Stimulated activated CD8-positive, alpha-beta memory T cell treated with anti-CD3 and anti-CD28 coated beads, Interleukin-15, amount 100 ng/mL, for 48 hours (primary cell): ENCODE data around the gene TP53I11.

ENCODE experiments used
- DNase-seq, 2 donors: peaks; one replicate each; pipeline ENCODE4 v3.0.0-alpha.2; 2020; ENCODE audit warnings: low read depth in 2 of 2

TP53I11 gene

DNA sequence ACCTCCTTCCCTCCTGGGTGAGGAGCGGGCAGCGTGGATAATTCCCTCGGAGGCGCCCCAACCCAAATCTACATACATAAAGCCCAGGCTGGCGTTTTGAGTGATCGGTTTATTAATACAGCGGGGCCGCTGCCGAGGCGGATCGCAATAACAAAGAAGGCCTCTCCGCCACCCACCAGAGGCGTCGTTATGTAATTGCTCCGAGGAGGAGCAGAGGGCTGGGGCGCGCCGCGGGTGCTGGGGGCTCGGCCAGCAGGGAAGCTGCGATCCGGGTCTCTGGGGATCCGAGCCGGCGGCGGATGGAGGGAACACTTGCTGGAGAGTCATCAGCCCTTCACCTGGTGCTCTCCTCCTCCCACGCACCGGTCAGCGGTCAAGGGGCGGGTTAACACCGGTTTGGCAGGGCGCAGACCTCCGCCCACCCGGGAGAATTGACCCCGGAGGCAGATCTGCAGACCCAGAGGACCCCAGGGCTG lies 6.4 kb upstream of the TP53I11 start:
- no peak for DNase-seq

GRCh38 chr11:44955015-44955738 lies 4.5 kb upstream of the TP53I11 start:
- no peak for DNase-seq

DNA sequence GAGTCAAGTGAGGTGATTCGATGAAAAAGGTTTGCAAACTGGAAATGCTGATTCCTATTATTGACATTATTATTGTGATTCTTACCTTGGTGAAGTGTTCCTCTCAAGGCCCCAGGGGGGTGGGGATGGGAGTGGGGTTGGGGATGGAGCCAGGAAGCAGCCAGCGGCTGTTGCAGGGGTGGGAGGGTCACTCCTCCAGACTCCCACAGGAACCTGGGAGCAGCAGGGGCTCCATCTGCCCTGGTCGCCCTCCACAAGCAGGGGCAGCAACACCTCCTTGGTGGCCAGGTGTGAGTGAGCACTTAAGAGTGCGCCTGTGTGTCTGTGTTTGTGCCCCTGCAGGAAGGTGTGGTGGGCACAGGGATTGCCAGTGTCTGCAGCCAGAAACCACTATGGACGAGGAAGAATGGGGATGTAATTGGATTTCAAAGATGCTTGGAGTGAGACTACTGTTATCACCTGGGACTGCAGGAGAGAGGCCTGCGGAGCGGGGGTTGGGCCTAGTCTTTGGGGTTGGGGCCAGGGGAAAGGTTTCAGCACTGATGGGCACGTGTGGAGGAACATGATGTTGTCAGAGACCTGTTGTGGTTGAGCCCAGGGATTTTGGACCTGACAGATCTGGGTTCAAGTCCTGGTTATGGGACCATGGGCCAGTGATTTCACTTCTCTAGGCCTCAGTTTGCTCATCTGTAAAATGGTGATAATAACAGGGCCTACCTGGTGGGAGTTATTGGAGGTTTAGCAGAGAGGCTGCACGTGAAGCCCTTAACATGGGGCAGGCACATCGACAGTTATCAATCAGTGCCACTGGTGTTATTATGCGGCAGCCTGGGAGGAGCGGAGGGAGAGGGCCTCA lies 3.6 kb upstream of the TP53I11 start:
- DNase-seq, result no peak

GRCh38 chr11:44952500-44953260 lies 2.0 kb upstream of the TP53I11 start:
- DNase-seq, result no peak

DNA sequence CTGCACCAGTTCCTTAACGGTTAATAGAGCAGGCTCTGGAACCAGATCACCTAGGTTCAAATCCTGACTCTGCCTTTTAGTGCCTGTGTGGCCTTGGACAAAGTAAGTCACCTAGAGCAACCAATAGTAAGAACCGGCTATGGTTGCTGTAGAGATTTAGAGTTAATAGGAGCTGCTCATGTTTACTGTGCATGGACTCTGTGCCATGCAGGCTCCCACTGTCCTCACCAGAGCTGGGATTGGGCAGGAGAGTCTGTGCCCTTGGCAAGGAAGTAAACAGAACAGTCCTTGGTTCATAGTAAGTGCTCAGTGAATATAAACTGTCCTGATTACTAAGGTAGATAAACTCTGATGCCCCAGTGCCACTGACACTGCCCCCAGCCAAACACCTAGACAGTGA lies 1.4 kb upstream of the TP53I11 start:
- DNase-seq, result no peak

DNA sequence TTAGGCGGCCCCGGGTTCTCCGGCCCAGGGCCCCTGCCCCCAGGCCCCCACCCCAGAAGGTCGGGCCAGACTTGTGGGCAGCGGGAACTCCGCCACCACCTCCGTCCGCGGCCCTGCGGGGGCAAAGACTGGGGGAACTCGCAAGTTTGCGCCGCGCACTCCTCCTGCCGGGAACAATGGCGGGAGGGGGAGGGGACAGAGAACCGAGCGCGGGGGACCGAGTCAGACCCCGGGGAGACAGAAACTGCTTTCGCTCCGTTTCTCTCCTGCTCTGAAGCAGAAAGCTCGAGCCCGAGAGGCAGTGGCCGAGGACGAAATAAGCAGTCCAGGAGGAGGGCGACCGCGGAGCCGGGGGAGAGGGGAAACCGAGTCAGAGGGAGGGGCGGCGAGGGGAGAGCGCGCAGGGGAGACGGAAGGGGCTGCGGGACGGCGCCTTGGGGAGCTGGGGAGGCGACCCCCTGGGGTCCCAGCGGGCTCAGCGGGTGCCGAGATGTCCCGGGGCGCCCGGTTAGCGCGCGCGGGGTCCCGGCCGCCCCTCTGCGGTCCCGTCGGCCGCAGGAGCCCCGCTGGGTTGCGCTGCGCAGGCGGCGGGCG lies 555 bp downstream of the TP53I11 start:
- no peak for DNase-seq

- DNase-seq, result no peak
Observed at GRCh38 chr11:44949160-44950030, 1.3 kb downstream of the TP53I11 start.

DNA sequence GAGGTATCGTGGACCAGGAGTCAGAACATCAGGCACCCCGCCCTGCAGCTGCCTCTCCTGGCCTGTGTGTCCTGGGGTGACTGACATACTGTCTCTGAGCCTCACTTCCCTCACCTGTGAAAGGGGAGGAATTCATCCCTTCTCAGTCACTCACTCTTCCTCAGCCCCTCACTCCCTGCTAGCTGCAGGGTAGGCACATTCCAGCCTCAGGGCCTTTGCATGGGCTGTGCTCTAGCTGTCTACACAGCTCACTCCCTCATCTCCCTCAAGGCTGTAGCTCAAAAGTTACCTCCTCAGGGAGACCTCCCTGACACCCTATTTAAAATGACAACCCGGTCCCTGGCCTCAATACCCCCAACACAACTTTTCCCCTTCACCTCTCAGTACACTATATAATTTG lies 2.5 kb downstream of the TP53I11 start:
- DNase-seq, result no peak

GRCh38 chr11:44947114-44947513 lies 3.6 kb downstream of the TP53I11 start:
- no peak for DNase-seq

DNA sequence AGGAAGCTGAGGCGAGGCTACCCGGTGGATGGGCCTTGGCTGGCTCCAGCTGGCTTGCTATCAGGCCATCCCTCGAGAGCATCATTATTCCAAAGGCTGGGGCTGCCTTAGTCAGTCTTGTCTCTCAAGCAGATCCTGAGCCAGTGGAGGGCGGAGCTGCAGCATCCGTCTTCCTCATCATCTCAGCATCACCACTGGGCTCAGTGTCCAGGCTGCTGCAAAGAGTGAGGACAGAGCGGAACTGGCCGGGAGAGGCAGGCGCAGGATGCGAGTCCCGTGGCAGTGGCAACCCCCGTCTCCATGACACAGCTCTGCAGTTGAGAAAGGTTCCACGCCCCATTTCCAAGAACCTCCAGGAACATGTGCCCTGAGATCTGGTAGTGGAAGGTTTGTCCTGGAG lies 4.4 kb downstream of the TP53I11 start:
- DNase-seq, result no peak

- no peak for DNase-seq
Observed at GRCh38 chr11:44945666-44946065, 5.0 kb downstream of the TP53I11 start.

DNA sequence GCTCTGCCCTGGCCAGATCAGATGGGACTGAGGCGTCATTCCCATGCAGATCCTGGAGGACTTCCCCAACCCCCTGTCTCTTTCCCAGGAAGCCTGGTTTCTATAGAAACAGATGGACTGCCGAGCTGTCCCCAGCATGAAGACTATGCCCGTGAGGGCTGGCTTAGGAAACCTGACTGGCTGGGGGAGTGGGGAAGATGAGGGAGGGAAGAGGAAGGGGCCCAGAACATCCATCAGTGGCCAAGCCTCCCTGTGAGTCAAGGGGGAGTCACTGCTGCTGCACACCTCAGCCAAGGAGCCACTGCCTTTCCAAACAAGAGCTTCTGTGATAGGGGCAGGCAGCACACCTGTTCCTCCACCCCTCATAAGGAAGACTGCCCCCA lies 5.8 kb downstream of the TP53I11 start:
- DNase-seq, result no peak

GRCh38 chr11:44944181-44944852 lies 6.4 kb downstream of the TP53I11 start:
- DNase-seq, result no peak

GRCh38 chr11:44943696-44944095 lies 7.0 kb downstream of the TP53I11 start:
- no peak for DNase-seq

- peak in 1 of 2 donors; percentile 45 for DNase-seq
Observed at GRCh38 chr11:44943118-44943517, 7.6 kb downstream of the TP53I11 start.

DNA sequence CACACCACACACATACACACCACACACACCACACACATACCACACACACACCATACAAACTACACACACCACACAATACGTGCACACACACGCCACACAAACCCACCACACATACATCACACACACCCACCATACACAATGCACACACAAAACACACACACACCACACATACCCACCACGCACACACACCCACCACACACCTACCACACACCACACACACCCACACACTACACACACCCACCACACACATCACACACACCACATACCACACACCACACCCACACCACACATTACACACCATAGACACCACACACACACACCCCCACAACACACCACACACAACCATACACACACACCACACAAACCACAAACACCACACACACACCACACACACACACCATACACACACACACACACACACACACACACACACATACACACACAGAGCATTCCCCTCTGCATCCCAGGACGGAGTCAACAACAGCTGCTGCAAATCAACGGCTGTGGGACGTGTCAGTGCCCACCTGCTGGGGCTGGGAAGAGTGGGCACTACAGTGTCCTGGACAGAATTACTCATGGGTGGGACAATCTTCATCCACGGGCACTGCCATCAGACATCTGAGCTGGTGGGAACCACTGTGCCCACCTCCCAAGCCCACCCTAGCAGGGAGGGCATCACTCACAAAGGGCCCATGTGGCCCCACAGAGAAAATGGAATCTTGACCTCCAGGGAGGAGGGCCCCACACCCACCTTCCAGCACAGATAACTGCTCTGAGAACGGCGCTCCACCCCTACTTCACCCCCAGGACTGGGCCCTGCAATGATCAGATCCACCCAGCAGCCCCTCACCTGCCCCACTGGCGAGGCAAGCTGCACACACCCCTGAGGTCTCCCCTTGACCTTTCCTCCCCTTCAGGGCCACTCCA lies 8.4 kb downstream of the TP53I11 start:
- no peak for DNase-seq

DNA sequence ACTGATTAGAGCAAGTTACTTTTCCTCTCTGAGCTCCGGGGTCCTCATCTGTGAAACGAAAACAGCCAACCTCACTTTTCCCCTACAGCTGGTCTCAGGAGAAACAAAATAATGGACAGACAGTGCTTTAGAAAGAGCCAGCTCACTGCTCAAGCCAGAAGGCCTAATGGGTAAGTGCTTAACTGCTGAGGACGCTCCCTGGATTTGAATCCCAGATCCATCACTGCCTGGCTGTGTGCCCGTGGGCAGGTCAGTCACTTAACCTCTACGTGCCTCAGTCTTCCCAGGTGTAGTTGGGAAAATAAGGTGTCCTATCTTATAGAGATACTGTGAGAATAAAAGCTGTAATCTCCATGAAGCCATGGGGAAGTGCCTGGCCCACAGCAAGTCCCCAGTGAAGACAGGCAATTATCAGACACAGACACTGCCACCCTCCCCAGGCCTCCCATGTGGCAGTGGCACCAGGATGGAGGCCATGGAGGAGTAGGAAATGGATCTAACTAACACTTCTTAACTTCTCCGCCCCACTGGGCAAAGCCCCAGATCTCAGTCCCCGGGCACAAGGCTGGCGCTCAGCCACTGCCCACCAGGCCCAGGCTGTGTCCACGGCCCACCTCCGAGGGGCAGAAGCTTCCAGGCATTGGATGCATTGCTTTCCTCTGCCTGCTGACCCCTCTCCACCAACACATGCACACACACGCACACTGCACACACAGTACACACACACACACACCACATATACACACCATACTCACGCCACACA lies 9.2 kb downstream of the TP53I11 start:
- no peak for DNase-seq

GRCh38 chr11:44940835-44941234 lies 9.8 kb downstream of the TP53I11 start:
- DNase-seq, result no peak

DNA sequence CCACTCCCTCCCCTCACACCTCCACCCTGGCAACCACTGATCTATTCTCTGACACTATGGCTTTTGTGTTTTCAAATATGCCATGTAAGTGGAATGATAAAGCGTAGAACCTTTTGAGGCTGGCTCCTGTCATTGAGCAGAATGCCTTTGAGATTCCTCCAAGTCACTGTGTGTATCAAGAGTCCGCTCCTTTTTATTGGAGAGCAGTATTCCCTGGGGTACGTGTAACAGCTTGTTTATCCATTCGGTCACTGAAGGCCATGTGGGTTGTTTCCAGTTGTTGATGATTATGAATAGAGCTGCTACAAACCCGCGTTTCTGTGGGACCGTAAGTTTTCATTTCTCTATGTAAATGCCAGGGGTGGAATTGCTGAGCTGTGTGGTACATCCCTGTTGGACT lies 10.3 kb downstream of the TP53I11 start:
- DNase-seq, result no peak
